H9 (cell line): Measurements from ENCODE around the gene USP4. TPM values are rescaled to one million over a fixed set of nuclear protein-coding genes. Genes with fewer than 3 reads are reported as not detected.

Experiments used
- DNase-seq: peaks from one replicate; pipeline ENCODE4 v3.0.0-alpha.2; 2017
- H2AFZ ChIP-seq: one replicate; pipeline ENCODE4 v1.6.1; 2013; ENCODE audit warnings: mild to moderate bottlenecking, low read length, control low read depth, moderate library complexity
- H2AK5ac ChIP-seq: 2 replicates; pipeline ENCODE4 v1.6.1; 2013; ENCODE audit warnings: low read length, control low read depth, mixed read lengths; ENCODE audit not compliant: insufficient read length
- H2BK120ac ChIP-seq: one replicate; pipeline ENCODE4 v1.6.1; 2013; ENCODE audit warnings: low read depth, mild to moderate bottlenecking, low read length, control low read depth, inconsistent platforms; ENCODE audit not compliant: poor library complexity, severe bottlenecking
- H2BK12ac ChIP-seq: 2 replicates; pipeline ENCODE4 v1.6.1; 2013; ENCODE audit warnings: low read length, control low read depth, mixed read lengths, low read depth; ENCODE audit not compliant: insufficient read length
- H2BK15ac ChIP-seq: 2 replicates; pipeline ENCODE4 v1.6.1; 2013; ENCODE audit warnings: low read depth, low read length, control low read depth
- H2BK20ac ChIP-seq: one replicate; pipeline ENCODE4 v1.6.1; 2013; ENCODE audit warnings: low read depth, mild to moderate bottlenecking, low read length, control low read depth, inconsistent platforms; ENCODE audit not compliant: poor library complexity, severe bottlenecking
- H2BK5ac ChIP-seq: 2 replicates; pipeline ENCODE4 v1.6.1; 2013; ENCODE audit warnings: low read length, control low read depth, mixed read lengths; ENCODE audit not compliant: insufficient read length
- H3K14ac ChIP-seq: 2 replicates; pipeline ENCODE4 v1.6.1; 2013; ENCODE audit warnings: low read length, control low read depth; ENCODE audit not compliant: insufficient read depth
- H3K18ac ChIP-seq: 2 replicates; pipeline ENCODE4 v1.6.1; 2013; ENCODE audit warnings: low read depth, mild to moderate bottlenecking, mixed read lengths, low read length, control low read depth; ENCODE audit not compliant: insufficient read length
- H3K23ac ChIP-seq: 2 replicates; pipeline ENCODE4 v1.6.1; 2013; ENCODE audit warnings: low read length, control low read depth, mixed read lengths, low read depth; ENCODE audit not compliant: insufficient read length
- H3K23me2 ChIP-seq: 2 replicates; pipeline ENCODE4 v1.6.1; 2013; ENCODE audit warnings: low read depth, mild to moderate bottlenecking, mixed read lengths, low read length, control low read depth; ENCODE audit not compliant: insufficient read length, poor library complexity, severe bottlenecking
- H3K27ac ChIP-seq: 2 replicates; pipeline ENCODE4 v1.5.1; 2013; ENCODE audit warnings: low read length, control low read depth, mixed read lengths, low read depth; ENCODE audit not compliant: insufficient read length
- H3K27me3 ChIP-seq: 2 replicates; pipeline ENCODE4 v1.6.1; 2013; ENCODE audit warnings: low read length, control low read depth, inconsistent platforms; ENCODE audit not compliant: insufficient read depth
- H3K4ac ChIP-seq: 2 replicates; pipeline ENCODE4 v1.6.1; 2013; ENCODE audit warnings: low read depth, mild to moderate bottlenecking, control low read depth, inconsistent platforms, low read length, moderate library complexity
- H3K4me1 ChIP-seq: 2 replicates; pipeline ENCODE4 v1.6.1; 2013; ENCODE audit warnings: low read length, control low read depth, inconsistent platforms; ENCODE audit not compliant: insufficient read depth
- H3K4me2 ChIP-seq: 2 replicates; pipeline ENCODE4 v1.6.1; 2013; ENCODE audit warnings: low read length, control low read depth, mixed read lengths; ENCODE audit not compliant: insufficient read length, insufficient read depth
- H3K56ac ChIP-seq: 2 replicates; pipeline ENCODE4 v1.6.1; 2013; ENCODE audit warnings: low read depth, mild to moderate bottlenecking, mixed read lengths, low read length, control low read depth; ENCODE audit not compliant: insufficient read length
- H3K79me1 ChIP-seq: 2 replicates; pipeline ENCODE4 v1.6.1; 2013; ENCODE audit warnings: low read depth, mild to moderate bottlenecking, moderate library complexity, low read length, control low read depth, inconsistent platforms; ENCODE audit not compliant: insufficient read depth, poor library complexity, severe bottlenecking
- H3K79me2 ChIP-seq: 2 replicates; pipeline ENCODE4 v1.6.1; 2013; ENCODE audit warnings: low read length, control low read depth, inconsistent platforms; ENCODE audit not compliant: insufficient read depth
- H3K9ac ChIP-seq: 2 replicates; pipeline ENCODE4 v1.6.1; 2013; ENCODE audit warnings: low read length, control low read depth, mixed read lengths; ENCODE audit not compliant: insufficient read length; ENCODE audit errors: extremely low read depth
- H3K9me3 ChIP-seq: one replicate; pipeline ENCODE4 v1.6.1; 2013; ENCODE audit warnings: low read depth, low read length, inconsistent platforms; ENCODE audit not compliant: control insufficient read depth
- H3T11ph ChIP-seq: one replicate; pipeline ENCODE4 v1.6.1; 2013; ENCODE audit warnings: mild to moderate bottlenecking, low read length, control low read depth, inconsistent platforms
- H4K20me1 ChIP-seq: one replicate; pipeline ENCODE4 v1.6.1; 2013; ENCODE audit not compliant: control insufficient read depth, insufficient read length, insufficient read depth
- H4K5ac ChIP-seq: 2 replicates; pipeline ENCODE4 v1.6.1; 2013; ENCODE audit warnings: low read depth, mild to moderate bottlenecking, mixed read lengths, low read length, control low read depth; ENCODE audit not compliant: insufficient read length
- H4K8ac ChIP-seq: replicated peaks from 2 replicates; pipeline ENCODE4 v1.6.1; 2013; ENCODE audit warnings: low read length, control low read depth, mixed read lengths, low read depth; ENCODE audit not compliant: insufficient read length
- H4K91ac ChIP-seq: 2 replicates; pipeline ENCODE4 v1.6.1; 2013; ENCODE audit warnings: low read depth, mild to moderate bottlenecking, moderate library complexity, mixed read lengths, low read length, control low read depth; ENCODE audit not compliant: insufficient read length
- H3K27ac Mint-ChIP-seq, 3 experiments: 2 replicates in 2 of 3; 3 replicates in 1 of 3; pipeline ENCODE4 v1.8.0; 2020 to 2021; ENCODE audit warnings: mixed read lengths in 3 of 3, mild to moderate bottlenecking in 1 of 3, moderate library complexity in 1 of 3
- H3K27me3 Mint-ChIP-seq: 2 replicates; pipeline ENCODE4 v1.8.0; 2021; ENCODE audit warnings: low read depth, mild to moderate bottlenecking, moderate library complexity, mixed read lengths
- H3K36me3 Mint-ChIP-seq, 3 experiments: 2 replicates in 2 of 3; 3 replicates in 1 of 3; pipeline ENCODE4 v1.8.0; 2020 to 2021; ENCODE audit warnings: low read depth in 3 of 3, mixed read lengths in 3 of 3; ENCODE audit not compliant: insufficient read depth in 1 of 3
- H3K4me1 Mint-ChIP-seq, 2 experiments: 2 replicates each; pipeline ENCODE4 v1.8.0; 2020; ENCODE audit warnings: mixed read lengths in 2 of 2
- H3K4me3 Mint-ChIP-seq, 2 experiments: 2 replicates in 1 of 2; 3 replicates in 1 of 2; pipeline ENCODE4 v1.8.0; 2020 to 2021; ENCODE audit warnings: mild to moderate bottlenecking in 2 of 2, mixed read lengths in 2 of 2, moderate library complexity in 1 of 2
- H3K9me3 Mint-ChIP-seq, 2 experiments: 2 replicates in 1 of 2; 3 replicates in 1 of 2; pipeline ENCODE4 v1.8.0; 2020; ENCODE audit warnings: mild to moderate bottlenecking in 2 of 2, mixed read lengths in 2 of 2, moderate library complexity in 1 of 2
- WGBS: extraction: QIAGEN DNeasy Blood & Tissue Kit; methylation state at CpG from one replicate; pipeline ENCODE4 v1.1.7; 2013; ENCODE audit warnings: missing lambda C conversion rate, low lambda C conversion rate, mixed read lengths; ENCODE audit not compliant: insufficient read length; ENCODE audit errors: extremely low coverage; 5-methylcytosine and 5-hydroxymethylcytosine counted together
- total RNA-seq: library from RNA; stranded (reverse); gene quantifications from 2 replicates; pipeline ENCODE4 v1.2.1, GENCODE V29; 2021
- TF ChIP-seq, protein P1 (sequence below): fragments of 200-600 bp; sonication (generic); conservative IDR thresholded peaks from 3 replicates; pipeline ENCODE4 v1.8.0; 2021; ENCODE audit warnings: antibody characterized with exemption, mild to moderate bottlenecking

The USP4 gene
- total RNA-seq, 1 experiment from 2014 or later = 36.1 TPM

DNA sequence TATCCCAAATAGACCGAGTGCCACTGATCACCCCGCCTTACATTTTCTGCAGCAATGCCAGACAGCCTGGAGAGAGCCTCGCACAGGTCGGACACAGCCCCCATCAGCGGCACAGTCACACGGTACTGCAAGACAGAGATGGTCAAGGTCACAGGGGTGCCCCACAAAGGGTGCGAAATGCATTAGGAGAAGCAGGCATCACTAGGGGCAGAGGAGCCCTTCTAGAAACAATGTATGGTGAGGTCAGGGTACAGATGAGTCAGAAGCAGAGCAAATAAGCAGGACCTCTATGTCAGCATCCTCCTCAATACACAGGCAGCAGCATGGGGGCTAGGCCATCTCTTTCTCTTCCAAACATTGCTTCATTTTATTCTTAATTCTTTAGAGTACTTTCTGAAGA, 41.3 kb downstream of the USP4 start:
- no peak overlapping the region for H4K5ac ChIP-seq
- no peak overlapping the region for H2BK5ac ChIP-seq
- no peaks in the 10 kb centered on the region for H3K79me2 ChIP-seq
- H3K27ac ChIP-seq = no peak overlapping the region
- H3K4ac ChIP-seq = no peak overlapping the region
- H3K27me3 Mint-ChIP-seq = no peaks in the 10 kb centered on the region; the same call in 1 of the 2 replicates
- no peak overlapping the region for H3K9ac ChIP-seq
- H2BK120ac ChIP-seq = no peak overlapping the region
- TF ChIP-seq, protein P1, sequence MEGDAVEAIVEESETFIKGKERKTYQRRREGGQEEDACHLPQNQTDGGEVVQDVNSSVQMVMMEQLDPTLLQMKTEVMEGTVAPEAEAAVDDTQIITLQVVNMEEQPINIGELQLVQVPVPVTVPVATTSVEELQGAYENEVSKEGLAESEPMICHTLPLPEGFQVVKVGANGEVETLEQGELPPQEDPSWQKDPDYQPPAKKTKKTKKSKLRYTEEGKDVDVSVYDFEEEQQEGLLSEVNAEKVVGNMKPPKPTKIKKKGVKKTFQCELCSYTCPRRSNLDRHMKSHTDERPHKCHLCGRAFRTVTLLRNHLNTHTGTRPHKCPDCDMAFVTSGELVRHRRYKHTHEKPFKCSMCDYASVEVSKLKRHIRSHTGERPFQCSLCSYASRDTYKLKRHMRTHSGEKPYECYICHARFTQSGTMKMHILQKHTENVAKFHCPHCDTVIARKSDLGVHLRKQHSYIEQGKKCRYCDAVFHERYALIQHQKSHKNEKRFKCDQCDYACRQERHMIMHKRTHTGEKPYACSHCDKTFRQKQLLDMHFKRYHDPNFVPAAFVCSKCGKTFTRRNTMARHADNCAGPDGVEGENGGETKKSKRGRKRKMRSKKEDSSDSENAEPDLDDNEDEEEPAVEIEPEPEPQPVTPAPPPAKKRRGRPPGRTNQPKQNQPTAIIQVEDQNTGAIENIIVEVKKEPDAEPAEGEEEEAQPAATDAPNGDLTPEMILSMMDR = no peak
- no peak overlapping the region for H4K8ac ChIP-seq
- H3K23ac ChIP-seq = no peak overlapping the region
- H2BK20ac ChIP-seq = no peak overlapping the region
- H3K14ac ChIP-seq = no peak overlapping the region
- H3K56ac ChIP-seq = no peak overlapping the region
- H2AFZ ChIP-seq = no peak overlapping the region
- H3K79me1 ChIP-seq = no peaks in the 10 kb centered on the region
- no peak overlapping the region for H3K18ac ChIP-seq
- no peak overlapping the region for H4K91ac ChIP-seq
- no peaks in the 10 kb centered on the region for H3K27me3 ChIP-seq
- H3K4me2 ChIP-seq = no peak overlapping the region
- H3K27ac Mint-ChIP-seq = no peak overlapping the region
- no peaks in the 10 kb centered on the region for H3K9me3 ChIP-seq
- H2AK5ac ChIP-seq = no peak overlapping the region
- H2BK12ac ChIP-seq = no peak overlapping the region
- H2BK15ac ChIP-seq = no peak overlapping the region
- no CpG with 5 or more reads among the region's 7 CpGs for WGBS
- H3K4me1 ChIP-seq = no peaks in the 10 kb centered on the region
- H4K20me1 ChIP-seq = no peaks in the 10 kb centered on the region
- no peak overlapping the region for H3K4me3 Mint-ChIP-seq
- H3K23me2 ChIP-seq = no peaks in the 10 kb centered on the region
- no peak for DNase-seq
- H3K36me3 Mint-ChIP-seq = peaks cover 34 to 71% (median 62%) of the 10 kb centered on the region in 3 experiments; a peak in 6 of 7 replicates
- H3K9me3 Mint-ChIP-seq = no peaks in the 10 kb centered on the region; a peak in 2 of 5 replicates
- no peaks in the 10 kb centered on the region for H3K4me1 Mint-ChIP-seq
- no peak overlapping the region for H3T11ph ChIP-seq
